Osteoblast (primary cell): Measurements from ENCODE around the gene CFAP77. TPM values are rescaled to one million over a fixed set of nuclear protein-coding genes. Genes with fewer than 3 reads are reported as not detected.

Source experiments
- DNase-seq: peaks from one replicate; pipeline ENCODE4 v3.0.0; 2011; ENCODE audit warnings: low spot score, mixed read lengths; ENCODE audit not compliant: insufficient read length; ENCODE audit errors: missing footprints
- H2AFZ ChIP-seq: 2 replicates; pipeline ENCODE4 v1.6.0; 2011; ENCODE audit warnings: mild to moderate bottlenecking, low read length
- H3K27ac ChIP-seq: 2 replicates; pipeline ENCODE4 v1.5.1; 2011; ENCODE audit warnings: mild to moderate bottlenecking, low read depth, low read length, moderate library complexity
- H3K27me3 ChIP-seq: 2 replicates; pipeline ENCODE4 v1.6.0; 2012; ENCODE audit warnings: mild to moderate bottlenecking, control low read depth, inconsistent platforms, low read length, moderate library complexity; ENCODE audit not compliant: insufficient read depth
- H3K36me3 ChIP-seq: 2 replicates; pipeline ENCODE4 v1.5.1; 2011; ENCODE audit warnings: mild to moderate bottlenecking, low read length, control low read depth, moderate library complexity; ENCODE audit not compliant: insufficient read depth
- H3K4me1 ChIP-seq: 2 replicates; pipeline ENCODE4 v1.5.1; 2011; ENCODE audit warnings: mild to moderate bottlenecking, low read length, control low read depth, moderate library complexity; ENCODE audit not compliant: insufficient read depth
- H3K4me2 ChIP-seq: 2 replicates; pipeline ENCODE4 v1.6.0; 2011; ENCODE audit warnings: mild to moderate bottlenecking, low read length; ENCODE audit not compliant: insufficient read depth
- H3K4me3 ChIP-seq: fragments of 200-600 bp; sonication (generic); 3 replicates; pipeline ENCODE4 v1.5.1; 2012; ENCODE audit warnings: mild to moderate bottlenecking, low read length, inconsistent platforms; ENCODE audit not compliant: insufficient read depth
- H3K79me2 ChIP-seq: 2 replicates; pipeline ENCODE4 v1.6.0; 2012; ENCODE audit warnings: mild to moderate bottlenecking, low read length, control low read depth, inconsistent platforms; ENCODE audit not compliant: insufficient read depth
- H3K9me3 ChIP-seq: 2 replicates; pipeline ENCODE4 v1.5.1; 2011; ENCODE audit warnings: low read depth, low read length, control low read depth
- H4K20me1 ChIP-seq: 2 replicates; pipeline ENCODE4 v1.6.0; 2012; ENCODE audit warnings: mild to moderate bottlenecking, low read length, control low read depth; ENCODE audit not compliant: insufficient read depth
- CTCF ChIP-seq: IDR thresholded peaks from 2 replicates; pipeline ENCODE4 v1.5.1; 2011; ENCODE audit warnings: mild to moderate bottlenecking, low read depth, low read length, moderate library complexity; ENCODE audit errors: extremely low read depth
- total RNA-seq: library from RNA; depleted of rRNA; stranded (reverse); fragments of >200 nt; gene quantifications from 2 replicates; pipeline ENCODE4 v1.2.3, GENCODE V29; 2012

Gene CFAP77
- total RNA-seq, 1 donor, result 0.36 TPM

DNA sequence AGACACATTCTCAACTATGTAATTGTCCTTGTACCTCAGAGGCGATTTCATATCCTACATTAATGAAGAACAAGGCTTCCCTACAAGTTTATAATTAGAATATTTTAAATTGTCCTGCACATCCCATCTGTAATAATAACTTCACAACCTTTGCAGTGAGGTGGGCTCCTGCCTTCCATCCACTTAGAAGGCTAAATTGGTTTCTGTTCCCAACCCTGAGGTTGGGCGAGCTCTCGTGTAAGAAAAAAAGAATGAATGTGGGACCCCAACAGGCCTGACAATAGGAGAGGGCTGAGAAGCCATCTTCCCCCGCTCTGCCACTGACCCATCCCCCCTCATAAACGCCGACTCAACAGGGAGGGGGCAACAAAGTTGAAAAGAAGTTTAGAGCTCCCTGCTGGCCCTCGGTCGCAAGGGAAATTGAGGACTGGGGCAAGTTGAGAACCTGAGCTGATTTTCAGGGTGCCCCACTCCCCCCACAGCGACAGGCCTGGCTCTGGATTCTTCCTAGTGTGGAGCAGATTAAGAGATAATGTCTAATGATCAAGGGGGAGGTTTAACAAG is 181.8 kb downstream of the CFAP77 start:
- Histone ChIP-seq H3K36me3 (peaks cover 7% of the 10 kb centered on the region), H3K79me2 (no peaks in the 10 kb centered on the region), H3K4me1 (no peaks in the 10 kb centered on the region), H3K4me2 (no peak overlapping the region), H4K20me1 (peaks cover 47% of the 10 kb centered on the region), H3K27me3 (peaks cover 54% of the 10 kb centered on the region), H3K27ac (no peak overlapping the region), H2AFZ (no peak overlapping the region), H3K4me3 (no peak overlapping the region), H3K9me3 (no peaks in the 10 kb centered on the region)
- DNase-seq, result peak; percentile 83
- no peak for TF ChIP-seq CTCF

DNA sequence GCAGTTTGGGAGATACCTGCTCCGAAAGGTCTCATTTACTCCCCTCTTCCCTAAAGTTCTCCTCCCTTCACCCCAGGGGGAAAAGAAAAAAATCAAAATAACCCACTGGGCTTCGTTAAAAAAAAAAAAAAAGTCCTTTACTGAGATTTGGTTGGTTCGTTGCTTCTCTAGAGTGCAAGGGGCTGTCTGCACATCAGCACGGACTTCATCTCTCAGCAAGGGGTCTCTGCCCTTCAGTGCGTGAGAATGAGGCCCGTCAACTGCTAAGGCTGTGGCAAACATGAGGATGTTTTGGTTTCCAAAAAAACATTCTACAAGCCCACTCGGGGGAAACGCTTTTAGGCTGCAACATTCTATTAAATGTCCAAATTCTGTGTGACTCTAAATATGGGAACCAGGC is 182.4 kb downstream of the CFAP77 start:
- Histone ChIP-seq H3K79me2 (no peaks in the 10 kb centered on the region), H3K27me3 (peaks cover 48% of the 10 kb centered on the region), H3K36me3 (peaks cover 7% of the 10 kb centered on the region), H3K4me2 (no peak overlapping the region), H3K4me3 (no peak overlapping the region), H2AFZ (no peak overlapping the region), H3K27ac (no peak overlapping the region), H3K9me3 (no peaks in the 10 kb centered on the region), H4K20me1 (peaks cover 52% of the 10 kb centered on the region), H3K4me1 (no peaks in the 10 kb centered on the region)
- no peak for TF ChIP-seq CTCF
- peak; percentile 77 for DNase-seq

GRCh38 chr9:132594412-132594811 is 184.4 kb downstream of the CFAP77 start:
- Histone ChIP-seq H4K20me1 (peaks cover 50% of the 10 kb centered on the region), H2AFZ (no peak overlapping the region), H3K27ac (no peak overlapping the region), H3K4me3 (no peak overlapping the region), H3K27me3 (peaks cover 29% of the 10 kb centered on the region), H3K79me2 (no peaks in the 10 kb centered on the region), H3K36me3 (peaks cover 7% of the 10 kb centered on the region), H3K4me2 (no peak overlapping the region), H3K9me3 (no peaks in the 10 kb centered on the region), H3K4me1 (no peaks in the 10 kb centered on the region)
- DNase-seq, result peak; percentile 45
- TF ChIP-seq CTCF, result no peak

- no peak for TF ChIP-seq CTCF
- DNase-seq, result peak; percentile 37
- Histone ChIP-seq H3K4me1 (no peaks in the 10 kb centered on the region), H3K4me3 (no peak overlapping the region), H3K27me3 (peaks cover 20% of the 10 kb centered on the region), H4K20me1 (peaks cover 52% of the 10 kb centered on the region), H3K4me2 (no peak overlapping the region), H3K27ac (no peak overlapping the region), H3K36me3 (peaks cover 15% of the 10 kb centered on the region), H3K9me3 (no peaks in the 10 kb centered on the region), H3K79me2 (no peaks in the 10 kb centered on the region), H2AFZ (no peak overlapping the region)
These were observed 185.3 kb downstream of the CFAP77 start for GRCh38 chr9:132595319-132595718.
